BLaER1 treated with 17β-estradiol and CSF1 and Interleukin-3, amounts not matched to agents 10 nM and 100 nM (cell line): ENCODE measurements around the gene KLLN.
"Not testable (repeated sequence)": the region's sequence is repeated elsewhere in the genome, so short reads cannot be mapped to it uniquely, and the experiment has no call there.

ENCODE experiments used
- H3K27ac ChIP-seq, 11 experiments: shearing (Covaris generic); formaldehyde crosslinking; 2 replicates each; pipeline ENCODE4 v1.8.1; 2022
- H3K27me3 ChIP-seq, 11 experiments: shearing (Covaris generic); formaldehyde crosslinking; 2 replicates each; pipeline ENCODE4 v1.8.1; 2022
- H3K36me3 ChIP-seq, 11 experiments: shearing (Covaris generic); formaldehyde crosslinking; 2 replicates each; pipeline ENCODE4 v1.8.1; 2022
- H3K4me1 ChIP-seq, 10 experiments: shearing (Covaris generic); formaldehyde crosslinking; 2 replicates each; pipeline ENCODE4 v1.8.1; 2022
- H3K4me2 ChIP-seq, 11 experiments: shearing (Covaris generic); formaldehyde crosslinking; 2 replicates each; pipeline ENCODE4 v1.8.1; 2022
- H3K4me3 ChIP-seq, 10 experiments: shearing (Covaris generic); formaldehyde crosslinking; 2 replicates each; pipeline ENCODE4 v1.8.1; 2022
- H3K9ac ChIP-seq, 11 experiments: shearing (Covaris generic); formaldehyde crosslinking; 2 replicates each; pipeline ENCODE4 v1.8.1; 2022
- H3K9me3 ChIP-seq, 11 experiments: shearing (Covaris generic); formaldehyde crosslinking; replicated peaks in 1 of 11; 2 replicates each; pipeline ENCODE4 v1.8.1; 2022
- H4K20me1 ChIP-seq, 11 experiments: shearing (Covaris generic); formaldehyde crosslinking; 2 replicates each; pipeline ENCODE4 v1.8.1; 2022
- Cebpa-rat ChIP-seq, 11 experiments: shearing (Covaris generic); IDR thresholded peaks; 2 replicates each; pipeline ENCODE4 v1.8.1; 2022

KLLN gene

GRCh38 chr10:87863053-87863943 is at the start of gene KLLN, which contains the start of gene PTEN:
Gene KLLN, minus strand, starts transcription at chr10:87863533. Its CDS starts 1,046 bp downstream, at chr10:87862487.
Gene PTEN, plus strand, starts transcription at chr10:87863625. Its CDS starts 845 bp downstream, at chr10:87864470.
- Histone ChIP-seq H4K20me1 (peaks cover 40 to 46% (median 43%) of the 10 kb centered on the region in 11 experiments), H3K27ac (peak within 1 kb of the TSS; percentile 83 to 98 (median 96)), H3K4me2 (peak within 1 kb of the TSS; percentile 84 to 98 (median 94)), H3K4me3 (peak within 1 kb of the TSS; percentile 73 to 91 (median 84)), H3K9ac (peak within 1 kb of the TSS; percentile 93 to 98 (median 96)), H3K27me3 (no peaks in the 10 kb centered on the region), H3K36me3 (peaks cover 0 to 7% (median 0%) of the 10 kb centered on the region in 11 experiments; a peak in 2 of 22 replicates), H3K4me1 (peaks cover 15 to 23% (median 18%) of the 10 kb centered on the region in 10 experiments), H3K9me3 (no peaks in the 10 kb centered on the region)
- no peak for TF ChIP-seq Cebpa-rat (IDR thresholded peaks at IDR 0.05)

GRCh38 chr10:87903396-87903795 is 40.1 kb upstream of the KLLN start:
- H3K4me1 ChIP-seq, H3K4me2 ChIP-seq, H3K27me3 ChIP-seq, H3K9ac ChIP-seq, H3K27ac ChIP-seq, H3K4me3 ChIP-seq: not testable (repeated sequence)
- Histone ChIP-seq H3K9me3 (peaks cover 0 to 65% (median 40%) of the 10 kb centered on the region in 11 experiments; a peak in 19 of 22 replicates), H4K20me1 (peaks cover 21 to 79% (median 35%) of the 10 kb centered on the region in 11 experiments; a peak in 17 of 22 replicates), H3K36me3 (peaks cover 43 to 95% (median 74%) of the 10 kb centered on the region in 11 experiments)

- H3K4me1 ChIP-seq, H3K4me3 ChIP-seq, H3K9ac ChIP-seq, H3K4me2 ChIP-seq, H3K27ac ChIP-seq, H3K27me3 ChIP-seq: not testable (repeated sequence)
- Histone ChIP-seq H4K20me1 (peaks cover under 1 to 74% (median 11%) of the 10 kb centered on the region in 11 experiments; a peak in 12 of 22 replicates), H3K36me3 (peaks cover 37 to 95% (median 73%) of the 10 kb centered on the region in 11 experiments), H3K9me3 (peaks cover 14 to 65% (median 47%) of the 10 kb centered on the region in 11 experiments; a peak in 21 of 22 replicates)
These were observed 34.6 kb upstream of the KLLN start for GRCh38 chr10:87897957-87898356.

GRCh38 chr10:87896216-87896615 is 32.9 kb upstream of the KLLN start:
- Histone ChIP-seq H3K9me3 (peaks cover 14 to 49% (median 43%) of the 10 kb centered on the region in 11 experiments; a peak in 21 of 22 replicates), H3K4me2 (no peak overlapping the region), H3K9ac (no peak overlapping the region), H3K36me3 (peaks cover 36 to 95% (median 75%) of the 10 kb centered on the region in 11 experiments), H3K4me1 (peaks cover 0 to 7% (median 0%) of the 10 kb centered on the region in 10 experiments; a peak in 2 of 20 replicates), H4K20me1 (peaks cover 0 to 78% (median 13%) of the 10 kb centered on the region in 11 experiments; a peak in 12 of 22 replicates), H3K27me3 (no peaks in the 10 kb centered on the region), H3K27ac (no peak overlapping the region), H3K4me3 (no peak overlapping the region)
- no peak for TF ChIP-seq Cebpa-rat (IDR thresholded peaks at IDR 0.05)

- H3K4me3 ChIP-seq: no peak overlapping the region
- H3K36me3 ChIP-seq: peaks cover 43 to 95% (median 81%) of the 10 kb centered on the region in 11 experiments
- H3K9ac ChIP-seq: no peak overlapping the region
- H3K27ac ChIP-seq: no peak overlapping the region
- peaks cover 0 to 7% (median 0%) of the 10 kb centered on the region in 10 experiments; a peak in 2 of 20 replicates for H3K4me1 ChIP-seq
- H4K20me1 ChIP-seq: peaks cover 0 to 80% (median 16%) of the 10 kb centered on the region in 11 experiments; a peak in 12 of 22 replicates
- H3K27me3 ChIP-seq: no peaks in the 10 kb centered on the region
- no peak for TF ChIP-seq Cebpa-rat (IDR thresholded peaks at IDR 0.05)
- no peak overlapping the region for H3K4me2 ChIP-seq
- H3K9me3 ChIP-seq: peaks cover 14 to 46% (median 40%) of the 10 kb centered on the region in 11 experiments; a peak in 21 of 22 replicates
These were observed 32.1 kb upstream of the KLLN start for GRCh38 chr10:87895430-87895829.

- Histone ChIP-seq H3K4me1 (no peaks in the 10 kb centered on the region), H3K27ac (no peak overlapping the region), H3K4me3 (no peak overlapping the region), H4K20me1 (peaks cover 7 to 76% (median 23%) of the 10 kb centered on the region in 11 experiments; a peak in 13 of 22 replicates), H3K9me3 (peaks cover 15 to 39% (median 24%) of the 10 kb centered on the region in 11 experiments), H3K9ac (no peak overlapping the region), H3K36me3 (peaks cover 55 to 95% (median 78%) of the 10 kb centered on the region in 11 experiments), H3K27me3 (no peaks in the 10 kb centered on the region), H3K4me2 (no peak overlapping the region)
- TF ChIP-seq Cebpa-rat (IDR thresholded peaks at IDR 0.05): no peak
These were observed 24.4 kb upstream of the KLLN start for GRCh38 chr10:87887548-87888289.

- peaks cover 7 to 76% (median 20%) of the 10 kb centered on the region in 11 experiments; a peak in 11 of 22 replicates for H4K20me1 ChIP-seq
- no peak overlapping the region for H3K27ac ChIP-seq
- no peak for TF ChIP-seq Cebpa-rat (IDR thresholded peaks at IDR 0.05)
- H3K36me3 ChIP-seq: peaks cover 51 to 92% (median 76%) of the 10 kb centered on the region in 11 experiments
- no peak overlapping the region for H3K4me2 ChIP-seq
- no peaks in the 10 kb centered on the region for H3K4me1 ChIP-seq
- no peak overlapping the region for H3K4me3 ChIP-seq
- no peak overlapping the region for H3K9ac ChIP-seq
- H3K9me3 ChIP-seq: peaks cover 15 to 39% (median 24%) of the 10 kb centered on the region in 11 experiments
- H3K27me3 ChIP-seq: no peaks in the 10 kb centered on the region
These were observed 23.8 kb upstream of the KLLN start for GRCh38 chr10:87887146-87887545.

GRCh38 chr10:87886635-87887034 is 23.3 kb upstream of the KLLN start:
- Histone ChIP-seq H3K27ac (no peak overlapping the region), H4K20me1 (peaks cover 7 to 76% (median 19%) of the 10 kb centered on the region in 11 experiments; a peak in 11 of 22 replicates), H3K9ac (no peak overlapping the region), H3K4me1 (no peaks in the 10 kb centered on the region), H3K4me2 (no peak overlapping the region), H3K4me3 (no peak overlapping the region), H3K27me3 (no peaks in the 10 kb centered on the region), H3K9me3 (peaks cover 15 to 43% (median 24%) of the 10 kb centered on the region in 11 experiments), H3K36me3 (peaks cover 50 to 87% (median 72%) of the 10 kb centered on the region in 11 experiments)
- TF ChIP-seq Cebpa-rat (IDR thresholded peaks at IDR 0.05): no peak
